H9 (cell line): ENCODE data around the gene FXN. TPM values are rescaled to one million over a fixed set of nuclear protein-coding genes. Genes with fewer than 3 reads are reported as not detected.

Source experiments
- DNase-seq: peaks from one replicate; pipeline ENCODE4 v3.0.0-alpha.2; 2017
- H2AFZ ChIP-seq: one replicate; pipeline ENCODE4 v1.6.1; 2013; ENCODE audit warnings: mild to moderate bottlenecking, low read length, control low read depth, moderate library complexity
- H2AK5ac ChIP-seq: 2 replicates; pipeline ENCODE4 v1.6.1; 2013; ENCODE audit warnings: low read length, control low read depth, mixed read lengths; ENCODE audit not compliant: insufficient read length
- H2BK120ac ChIP-seq: one replicate; pipeline ENCODE4 v1.6.1; 2013; ENCODE audit warnings: low read depth, mild to moderate bottlenecking, low read length, control low read depth, inconsistent platforms; ENCODE audit not compliant: poor library complexity, severe bottlenecking
- H2BK12ac ChIP-seq: 2 replicates; pipeline ENCODE4 v1.6.1; 2013; ENCODE audit warnings: low read length, control low read depth, mixed read lengths, low read depth; ENCODE audit not compliant: insufficient read length
- H2BK15ac ChIP-seq: 2 replicates; pipeline ENCODE4 v1.6.1; 2013; ENCODE audit warnings: low read depth, low read length, control low read depth
- H2BK20ac ChIP-seq: one replicate; pipeline ENCODE4 v1.6.1; 2013; ENCODE audit warnings: low read depth, mild to moderate bottlenecking, low read length, control low read depth, inconsistent platforms; ENCODE audit not compliant: poor library complexity, severe bottlenecking
- H2BK5ac ChIP-seq: 2 replicates; pipeline ENCODE4 v1.6.1; 2013; ENCODE audit warnings: low read length, control low read depth, mixed read lengths; ENCODE audit not compliant: insufficient read length
- H3K14ac ChIP-seq: 2 replicates; pipeline ENCODE4 v1.6.1; 2013; ENCODE audit warnings: low read length, control low read depth; ENCODE audit not compliant: insufficient read depth
- H3K18ac ChIP-seq: 2 replicates; pipeline ENCODE4 v1.6.1; 2013; ENCODE audit warnings: low read depth, mild to moderate bottlenecking, mixed read lengths, low read length, control low read depth; ENCODE audit not compliant: insufficient read length
- H3K23ac ChIP-seq: 2 replicates; pipeline ENCODE4 v1.6.1; 2013; ENCODE audit warnings: low read length, control low read depth, mixed read lengths, low read depth; ENCODE audit not compliant: insufficient read length
- H3K23me2 ChIP-seq: 2 replicates; pipeline ENCODE4 v1.6.1; 2013; ENCODE audit warnings: low read depth, mild to moderate bottlenecking, mixed read lengths, low read length, control low read depth; ENCODE audit not compliant: insufficient read length, poor library complexity, severe bottlenecking
- H3K27ac ChIP-seq: 2 replicates; pipeline ENCODE4 v1.5.1; 2013; ENCODE audit warnings: low read length, control low read depth, mixed read lengths, low read depth; ENCODE audit not compliant: insufficient read length
- H3K27me3 ChIP-seq: 2 replicates; pipeline ENCODE4 v1.6.1; 2013; ENCODE audit warnings: low read length, control low read depth, inconsistent platforms; ENCODE audit not compliant: insufficient read depth
- H3K4ac ChIP-seq: 2 replicates; pipeline ENCODE4 v1.6.1; 2013; ENCODE audit warnings: low read depth, mild to moderate bottlenecking, control low read depth, inconsistent platforms, low read length, moderate library complexity
- H3K4me1 ChIP-seq: 2 replicates; pipeline ENCODE4 v1.6.1; 2013; ENCODE audit warnings: low read length, control low read depth, inconsistent platforms; ENCODE audit not compliant: insufficient read depth
- H3K4me2 ChIP-seq: 2 replicates; pipeline ENCODE4 v1.6.1; 2013; ENCODE audit warnings: low read length, control low read depth, mixed read lengths; ENCODE audit not compliant: insufficient read length, insufficient read depth
- H3K56ac ChIP-seq: 2 replicates; pipeline ENCODE4 v1.6.1; 2013; ENCODE audit warnings: low read depth, mild to moderate bottlenecking, mixed read lengths, low read length, control low read depth; ENCODE audit not compliant: insufficient read length
- H3K79me1 ChIP-seq: 2 replicates; pipeline ENCODE4 v1.6.1; 2013; ENCODE audit warnings: low read depth, mild to moderate bottlenecking, moderate library complexity, low read length, control low read depth, inconsistent platforms; ENCODE audit not compliant: insufficient read depth, poor library complexity, severe bottlenecking
- H3K79me2 ChIP-seq: 2 replicates; pipeline ENCODE4 v1.6.1; 2013; ENCODE audit warnings: low read length, control low read depth, inconsistent platforms; ENCODE audit not compliant: insufficient read depth
- H3K9ac ChIP-seq: 2 replicates; pipeline ENCODE4 v1.6.1; 2013; ENCODE audit warnings: low read length, control low read depth, mixed read lengths; ENCODE audit not compliant: insufficient read length; ENCODE audit errors: extremely low read depth
- H3K9me3 ChIP-seq: one replicate; pipeline ENCODE4 v1.6.1; 2013; ENCODE audit warnings: low read depth, low read length, inconsistent platforms; ENCODE audit not compliant: control insufficient read depth
- H3T11ph ChIP-seq: one replicate; pipeline ENCODE4 v1.6.1; 2013; ENCODE audit warnings: mild to moderate bottlenecking, low read length, control low read depth, inconsistent platforms
- H4K20me1 ChIP-seq: one replicate; pipeline ENCODE4 v1.6.1; 2013; ENCODE audit not compliant: control insufficient read depth, insufficient read length, insufficient read depth
- H4K5ac ChIP-seq: 2 replicates; pipeline ENCODE4 v1.6.1; 2013; ENCODE audit warnings: low read depth, mild to moderate bottlenecking, mixed read lengths, low read length, control low read depth; ENCODE audit not compliant: insufficient read length
- H4K8ac ChIP-seq: replicated peaks from 2 replicates; pipeline ENCODE4 v1.6.1; 2013; ENCODE audit warnings: low read length, control low read depth, mixed read lengths, low read depth; ENCODE audit not compliant: insufficient read length
- H4K91ac ChIP-seq: 2 replicates; pipeline ENCODE4 v1.6.1; 2013; ENCODE audit warnings: low read depth, mild to moderate bottlenecking, moderate library complexity, mixed read lengths, low read length, control low read depth; ENCODE audit not compliant: insufficient read length
- H3K27ac Mint-ChIP-seq, 3 experiments: 2 replicates in 2 of 3; 3 replicates in 1 of 3; pipeline ENCODE4 v1.8.0; 2020 to 2021; ENCODE audit warnings: mixed read lengths in 3 of 3, mild to moderate bottlenecking in 1 of 3, moderate library complexity in 1 of 3
- H3K27me3 Mint-ChIP-seq: 2 replicates; pipeline ENCODE4 v1.8.0; 2021; ENCODE audit warnings: low read depth, mild to moderate bottlenecking, moderate library complexity, mixed read lengths
- H3K36me3 Mint-ChIP-seq, 3 experiments: 2 replicates in 2 of 3; 3 replicates in 1 of 3; pipeline ENCODE4 v1.8.0; 2020 to 2021; ENCODE audit warnings: low read depth in 3 of 3, mixed read lengths in 3 of 3; ENCODE audit not compliant: insufficient read depth in 1 of 3
- H3K4me1 Mint-ChIP-seq, 2 experiments: 2 replicates each; pipeline ENCODE4 v1.8.0; 2020; ENCODE audit warnings: mixed read lengths in 2 of 2
- H3K4me3 Mint-ChIP-seq, 2 experiments: 2 replicates in 1 of 2; 3 replicates in 1 of 2; pipeline ENCODE4 v1.8.0; 2020 to 2021; ENCODE audit warnings: mild to moderate bottlenecking in 2 of 2, mixed read lengths in 2 of 2, moderate library complexity in 1 of 2
- H3K9me3 Mint-ChIP-seq, 2 experiments: 2 replicates in 1 of 2; 3 replicates in 1 of 2; pipeline ENCODE4 v1.8.0; 2020; ENCODE audit warnings: mild to moderate bottlenecking in 2 of 2, mixed read lengths in 2 of 2, moderate library complexity in 1 of 2
- total RNA-seq: library from RNA; stranded (reverse); gene quantifications from 2 replicates; pipeline ENCODE4 v1.2.1, GENCODE V29; 2021
- TF ChIP-seq, protein P1 (sequence below): fragments of 200-600 bp; sonication (generic); conservative IDR thresholded peaks from 3 replicates; pipeline ENCODE4 v1.8.0; 2021; ENCODE audit warnings: antibody characterized with exemption, mild to moderate bottlenecking

The FXN gene
- total RNA-seq, 1 experiment from 2014 or later, result 34.4 TPM

DNA sequence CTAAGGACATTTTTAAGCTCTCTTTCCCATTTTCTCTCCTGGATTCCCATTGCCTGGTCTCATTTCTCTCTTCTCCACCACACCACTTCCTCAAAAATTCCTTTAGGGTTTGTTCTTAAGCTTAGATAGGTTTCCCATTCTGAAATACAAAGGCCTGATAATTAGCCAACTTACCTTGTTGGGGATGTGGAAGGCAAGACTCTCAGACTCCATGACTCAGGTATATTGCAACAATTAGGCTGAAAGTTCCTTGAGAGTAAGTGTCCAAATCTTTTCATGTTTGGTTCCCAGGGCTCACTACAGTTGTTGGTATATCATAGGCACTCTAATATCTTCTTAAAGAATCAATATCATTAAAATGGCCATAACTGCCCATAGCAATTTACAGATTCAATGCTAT is 43.6 kb downstream of the FXN start:
- no peak overlapping the region for H3K18ac ChIP-seq

More for the DNA sequence above, 43.6 kb downstream of the FXN start:
- Histone ChIP-seq H3K23ac (no peak overlapping the region), H3K4me2 (no peak overlapping the region), H3K79me1 (no peaks in the 10 kb centered on the region), H4K91ac (no peak overlapping the region), H3K79me2 (no peaks in the 10 kb centered on the region), H3T11ph (no peak overlapping the region), H2AK5ac (no peak overlapping the region), H3K56ac (no peak overlapping the region), H3K4me1 (no peaks in the 10 kb centered on the region; the same call in 1 of the 2 replicates), H3K27me3 (no peaks in the 10 kb centered on the region), H2BK5ac (no peak overlapping the region), H2BK15ac (no peak overlapping the region), H4K8ac (no peak overlapping the region), H4K20me1 (no peaks in the 10 kb centered on the region), H3K27ac (no peak overlapping the region), H4K5ac (no peak overlapping the region), H3K14ac (no peak overlapping the region), H3K9ac (no peak overlapping the region), H2AFZ (no peak overlapping the region), H3K23me2 (no peaks in the 10 kb centered on the region), H2BK12ac (no peak overlapping the region), H2BK20ac (no peak overlapping the region), H2BK120ac (no peak overlapping the region), H3K4ac (no peak overlapping the region), H3K9me3 (no peaks in the 10 kb centered on the region)
- Mint-ChIP-seq H3K27me3 (no peaks in the 10 kb centered on the region), H3K4me1 (peaks cover 5% of the 10 kb centered on the region in 2 experiments; a peak in 3 of 4 replicates), H3K36me3 (peaks cover 0 to 5% (median 4%) of the 10 kb centered on the region in 3 experiments; a peak in 4 of 7 replicates), H3K4me3 (no peak overlapping the region), H3K27ac (peak overlapping the region in 1 of 3 experiments; percentile 49; a peak in 3 of 7 replicates), H3K9me3 (no peaks in the 10 kb centered on the region; a peak in 1 of 5 replicates)
- TF ChIP-seq, protein P1, sequence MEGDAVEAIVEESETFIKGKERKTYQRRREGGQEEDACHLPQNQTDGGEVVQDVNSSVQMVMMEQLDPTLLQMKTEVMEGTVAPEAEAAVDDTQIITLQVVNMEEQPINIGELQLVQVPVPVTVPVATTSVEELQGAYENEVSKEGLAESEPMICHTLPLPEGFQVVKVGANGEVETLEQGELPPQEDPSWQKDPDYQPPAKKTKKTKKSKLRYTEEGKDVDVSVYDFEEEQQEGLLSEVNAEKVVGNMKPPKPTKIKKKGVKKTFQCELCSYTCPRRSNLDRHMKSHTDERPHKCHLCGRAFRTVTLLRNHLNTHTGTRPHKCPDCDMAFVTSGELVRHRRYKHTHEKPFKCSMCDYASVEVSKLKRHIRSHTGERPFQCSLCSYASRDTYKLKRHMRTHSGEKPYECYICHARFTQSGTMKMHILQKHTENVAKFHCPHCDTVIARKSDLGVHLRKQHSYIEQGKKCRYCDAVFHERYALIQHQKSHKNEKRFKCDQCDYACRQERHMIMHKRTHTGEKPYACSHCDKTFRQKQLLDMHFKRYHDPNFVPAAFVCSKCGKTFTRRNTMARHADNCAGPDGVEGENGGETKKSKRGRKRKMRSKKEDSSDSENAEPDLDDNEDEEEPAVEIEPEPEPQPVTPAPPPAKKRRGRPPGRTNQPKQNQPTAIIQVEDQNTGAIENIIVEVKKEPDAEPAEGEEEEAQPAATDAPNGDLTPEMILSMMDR, result no peak
- DNase-seq, result no peak
